ENCODE measurements around the gene LRGUK.

Gene LRGUK

DNA sequence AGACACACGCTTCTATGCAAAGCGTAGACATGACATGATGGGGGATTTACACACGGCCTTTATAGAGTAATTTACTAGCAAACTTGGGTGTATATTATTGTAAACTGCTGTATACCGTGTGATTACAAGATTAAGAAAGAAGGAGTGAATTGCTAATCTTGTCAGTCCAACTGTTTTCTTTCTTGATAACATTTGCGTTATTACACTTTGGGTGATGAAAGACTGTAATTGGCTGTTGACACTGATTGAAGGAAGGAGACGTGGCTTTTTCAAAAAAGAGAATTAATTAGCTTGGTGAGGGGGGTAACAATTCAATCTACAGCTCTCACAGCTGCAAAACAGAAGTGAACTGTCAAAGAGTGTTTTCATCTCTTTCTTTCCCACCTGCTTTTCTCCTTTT lies 156.9 kb downstream of the LRGUK start:
- no peak for DNase-seq (ENCODE audit: low read depth)
- TF ChIP-seq, protein P1, sequence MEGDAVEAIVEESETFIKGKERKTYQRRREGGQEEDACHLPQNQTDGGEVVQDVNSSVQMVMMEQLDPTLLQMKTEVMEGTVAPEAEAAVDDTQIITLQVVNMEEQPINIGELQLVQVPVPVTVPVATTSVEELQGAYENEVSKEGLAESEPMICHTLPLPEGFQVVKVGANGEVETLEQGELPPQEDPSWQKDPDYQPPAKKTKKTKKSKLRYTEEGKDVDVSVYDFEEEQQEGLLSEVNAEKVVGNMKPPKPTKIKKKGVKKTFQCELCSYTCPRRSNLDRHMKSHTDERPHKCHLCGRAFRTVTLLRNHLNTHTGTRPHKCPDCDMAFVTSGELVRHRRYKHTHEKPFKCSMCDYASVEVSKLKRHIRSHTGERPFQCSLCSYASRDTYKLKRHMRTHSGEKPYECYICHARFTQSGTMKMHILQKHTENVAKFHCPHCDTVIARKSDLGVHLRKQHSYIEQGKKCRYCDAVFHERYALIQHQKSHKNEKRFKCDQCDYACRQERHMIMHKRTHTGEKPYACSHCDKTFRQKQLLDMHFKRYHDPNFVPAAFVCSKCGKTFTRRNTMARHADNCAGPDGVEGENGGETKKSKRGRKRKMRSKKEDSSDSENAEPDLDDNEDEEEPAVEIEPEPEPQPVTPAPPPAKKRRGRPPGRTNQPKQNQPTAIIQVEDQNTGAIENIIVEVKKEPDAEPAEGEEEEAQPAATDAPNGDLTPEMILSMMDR (conservative IDR thresholded peaks at IDR 0.05; ENCODE audit: low read depth, low read length) = no peak
- no peak overlapping the region for H3K4me3 ChIP-seq (ENCODE audit: low read depth, low read length)

DNA sequence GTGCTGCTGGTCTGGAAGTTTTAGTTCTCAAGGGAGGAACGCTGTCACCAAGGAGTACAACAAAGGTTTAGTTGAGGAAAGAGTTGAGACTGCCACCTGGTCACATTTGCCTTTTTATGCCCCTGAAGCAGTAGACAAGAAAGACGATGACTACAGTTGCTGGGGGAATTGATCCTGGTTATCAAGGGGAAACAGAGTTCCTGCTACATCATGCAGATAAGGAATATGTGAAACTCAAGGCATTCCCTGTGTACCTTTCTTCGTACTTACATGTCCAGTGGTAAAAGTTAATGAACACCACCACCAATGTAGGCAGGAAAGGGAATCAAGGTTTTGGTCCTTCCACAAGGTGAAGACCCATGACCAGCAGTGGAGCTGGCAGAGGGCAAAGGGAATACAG lies 157.8 kb downstream of the LRGUK start:
- no peak overlapping the region for H3K4me3 ChIP-seq (ENCODE audit: low read depth, low read length)
- TF ChIP-seq, protein P1 (conservative IDR thresholded peaks at IDR 0.05; ENCODE audit: low read depth, low read length) = no peak
- no peak for DNase-seq (ENCODE audit: low read depth)

DNA sequence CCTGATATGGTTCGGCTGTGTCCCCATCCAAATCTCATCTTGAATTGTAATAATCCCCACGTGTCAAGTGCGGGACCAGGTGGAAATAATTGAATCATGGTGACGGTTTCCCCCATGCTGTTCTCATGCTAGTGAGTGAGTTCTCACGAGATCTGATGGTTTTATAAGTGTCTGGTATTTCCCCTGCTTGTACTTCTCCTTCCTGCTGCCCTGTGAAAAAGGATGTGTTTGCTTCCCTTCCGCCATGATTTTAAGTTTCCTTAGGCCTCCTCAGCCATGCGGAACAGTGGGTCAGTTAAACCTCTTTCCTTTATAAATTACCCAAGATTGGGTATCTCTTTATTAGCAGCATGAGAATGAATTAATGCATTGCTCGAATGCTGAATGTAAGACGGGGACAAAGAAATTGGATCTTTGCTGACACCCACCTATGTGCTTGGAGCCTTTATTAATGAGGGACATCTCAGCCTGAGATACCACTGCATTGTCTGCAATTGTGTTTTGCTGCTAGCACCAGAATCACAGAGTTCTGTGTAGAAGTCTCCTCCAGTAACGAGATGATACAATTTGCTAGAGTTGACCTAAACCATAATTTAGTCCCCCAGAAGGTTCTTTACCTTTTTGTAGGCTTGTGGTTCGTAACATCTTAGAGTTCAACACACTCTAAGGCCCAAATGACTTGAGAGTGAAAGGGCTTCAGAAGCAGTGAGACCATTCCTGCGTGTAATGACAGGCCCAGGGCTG lies 160.9 kb downstream of the LRGUK start:
- TF ChIP-seq, protein P1 (conservative IDR thresholded peaks at IDR 0.05; ENCODE audit: low read depth, low read length) = no peak
- DNase-seq (ENCODE audit: low read depth) = no peak
- no peak overlapping the region for H3K4me3 ChIP-seq (ENCODE audit: low read depth, low read length)

DNA sequence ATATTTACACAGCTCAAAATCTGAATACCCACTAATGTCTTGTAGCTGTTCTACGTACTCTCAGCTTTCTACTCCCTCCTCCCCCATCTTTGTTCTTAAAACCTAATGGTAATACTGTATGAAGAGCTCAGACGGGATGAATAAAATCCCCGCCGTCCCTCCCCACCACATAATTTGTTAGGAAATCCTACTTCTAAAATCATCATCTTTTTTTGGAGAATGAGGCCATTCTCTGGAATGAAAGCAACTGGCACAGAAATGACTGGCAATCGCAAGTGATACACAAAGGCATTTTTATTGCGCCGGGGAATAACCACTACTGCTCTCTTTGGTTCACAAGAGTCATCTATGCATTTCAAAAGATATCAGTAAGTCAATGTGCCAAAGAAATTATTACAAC lies 162.3 kb downstream of the LRGUK start:
- no peak for DNase-seq (ENCODE audit: low read depth)
- H3K4me3 ChIP-seq (ENCODE audit: low read depth, low read length) = no peak overlapping the region
- TF ChIP-seq, protein P1 (conservative IDR thresholded peaks at IDR 0.05; ENCODE audit: low read depth, low read length) = no peak

DNA sequence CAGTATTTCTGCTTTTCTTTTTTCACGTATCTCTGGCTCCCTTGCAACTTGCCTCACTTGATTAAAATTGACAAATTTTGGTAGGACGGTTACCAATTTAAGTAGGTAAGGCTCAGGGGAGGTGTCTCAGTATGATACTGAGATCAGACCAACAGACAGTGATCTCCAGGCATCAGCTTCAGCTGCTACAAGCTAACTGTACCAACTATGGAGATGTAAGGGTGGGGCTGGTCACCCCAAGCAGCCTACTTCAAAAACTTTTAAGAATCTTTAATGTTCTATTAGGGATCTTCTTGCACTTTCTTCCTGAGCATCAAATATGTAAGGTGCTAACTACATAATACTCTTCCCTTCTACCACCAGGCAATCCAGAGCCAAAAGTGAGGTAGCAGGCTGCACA lies 162.7 kb downstream of the LRGUK start:
- no peak for DNase-seq (ENCODE audit: low read depth)
- TF ChIP-seq, protein P1 (conservative IDR thresholded peaks at IDR 0.05; ENCODE audit: low read depth, low read length) = no peak
- no peak overlapping the region for H3K4me3 ChIP-seq (ENCODE audit: low read depth, low read length)

DNA sequence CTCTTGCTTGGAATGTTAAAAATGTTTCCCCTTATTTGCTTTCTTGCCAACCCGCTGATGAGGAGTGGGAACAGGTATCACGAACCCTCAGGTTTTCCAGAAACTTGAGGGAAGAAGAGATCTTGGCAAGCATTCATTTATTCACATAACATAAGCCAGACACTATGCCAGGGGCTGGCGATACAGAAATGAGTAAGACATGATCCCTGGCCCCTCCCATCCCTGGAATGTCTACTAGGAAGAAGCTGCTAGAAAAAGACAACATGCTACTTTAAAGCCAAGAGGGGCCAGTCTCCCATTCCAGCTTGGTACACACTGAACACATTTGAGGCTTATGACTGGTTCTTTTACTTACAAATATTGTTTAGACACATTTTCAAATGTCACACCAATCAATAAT lies 163.1 kb downstream of the LRGUK start:
- peak; percentile 37 for DNase-seq (ENCODE audit: low read depth)
- TF ChIP-seq, protein P1 (conservative IDR thresholded peaks at IDR 0.05; ENCODE audit: low read depth, low read length) = no peak
- H3K4me3 ChIP-seq (ENCODE audit: low read depth, low read length) = no peak overlapping the region
